ENCODE measurements around the gene FUOM. TPM values are rescaled to one million over a fixed set of nuclear protein-coding genes. Genes with fewer than 3 reads are reported as not detected.
A peak's percentile ranks its signal among the peaks of the same experiment; 100 is the strongest.

Gene FUOM
- total and polyA plus RNA-seq, 9 of the 15 experiments (the other 6 are each of a cell fraction or from before 2014, with no cell fraction given), result 1.8 to 96.1 (median 27.0) TPM

DNA sequence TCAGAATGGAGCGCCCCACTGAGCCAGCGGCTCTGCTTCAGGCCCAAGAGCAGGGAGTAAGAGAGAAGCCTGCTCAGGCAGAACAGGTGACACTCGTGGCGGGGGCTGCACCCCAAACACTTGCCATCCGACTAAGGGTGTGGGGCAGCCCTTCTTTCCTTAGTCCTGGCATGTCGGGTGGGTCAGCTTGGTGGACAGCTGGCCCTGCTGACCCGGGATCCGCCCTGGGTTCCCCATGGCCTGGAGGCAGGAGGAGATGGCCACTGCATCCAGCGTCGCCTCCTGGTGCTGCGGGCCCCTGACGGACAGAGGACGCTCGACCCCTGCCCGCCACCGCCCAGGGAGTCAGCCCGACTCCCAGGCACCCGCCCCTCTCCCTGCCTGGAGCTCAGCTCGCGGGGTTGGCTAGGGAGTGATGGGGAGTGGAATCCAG lies 20.0 kb upstream of the FUOM start:
- CTCF ChIA-PET (ENCODE audit: low intra/inter-chr PET ratio), result no interaction called here
- POLR2A ChIA-PET, result interaction anchor here (0.6 to 1.5 kb wide), 3 partner anchors 7 to 17 kb away, joined by 3 to 5 read pairs (median 3); no protein-coding TSS in a partner anchor
- Histone ChIP-seq H3K27ac (ENCODE audit: extremely low read depth, low read depth, low read length) (no peak overlapping the region), H3K4me3 (peak overlapping the region; percentile 56), H2AFZ (ENCODE audit: low read depth, low read length) (peak overlapping the region; percentile 87), H3K9me3 (replicated peaks; ENCODE audit: control insufficient read depth, insufficient read depth, low read depth, low read length) (no peaks in the 10 kb centered on the region), H3K9ac (ENCODE audit: insufficient read depth in 1 of 2, low read depth in 2 of 2, low read length in 2 of 2) (peak overlapping the region in 1 of 2 experiments; percentile 92; a peak in 2 of 4 replicates), H3K27me3 (ENCODE audit: control insufficient read depth in 2 of 2, insufficient read depth in 2 of 2, low read length in 2 of 2) (no peaks in the 10 kb centered on the region), H3K4me2 (ENCODE audit: insufficient read depth, low read length) (peak overlapping the region; percentile 86), H4K20me1 (replicated peaks; ENCODE audit: control insufficient read depth, insufficient read depth, low read length) (no peaks in the 10 kb centered on the region), H3K79me2 (ENCODE audit: control insufficient read depth, insufficient read depth, low read length) (peaks cover 3% of the 10 kb centered on the region; the same call in 1 of the 3 replicates), H3K4me1 (replicated peaks in 1 of 2; ENCODE audit: control insufficient read depth in 2 of 2, insufficient read depth in 2 of 2, low read length in 2 of 2) (peaks cover 7 to 41% of the 10 kb centered on the region in 2 experiments; a peak in 3 of 5 replicates), H3K36me3 (ENCODE audit: control insufficient read depth, insufficient read depth, low read length) (no peaks in the 10 kb centered on the region), H3K9me1 (ENCODE audit: control insufficient read depth, insufficient read depth, low read length) (no peaks in the 10 kb centered on the region)
- 47% methylated on average over 5 of the region's 20 CpGs for WGBS (ENCODE audit: insufficient coverage, low coverage, missing lambda C conversion rate)
- DNase-seq (ENCODE audit: extremely low read depth in 1 of 4, low spot score in 3 of 4) (no peak), ATAC-seq (no peak), FAIRE-seq (no peak)
- BruUV-seq (replicated peaks), result no TSS peak
- intact Hi-C loops (cut with micrococcal nuclease), result no loop called here
- in situ Hi-C loops (cut with MboI), result no loop called here
- 0 out of 2 replicates have a peak, but pooled peaks have one; percentile 10 for TF ChIP-seq TFAP4 (CRISPR knock-in tag; IDR thresholded peaks at IDR 0.05; ENCODE audit: borderline replicate concordance)
- no peak for TF ChIP-seq ARNT (IDR thresholded peaks at IDR 0.05)
- no peak for TF ChIP-seq PKNOX1 (IDR thresholded peaks at IDR 0.05)
- no peak for TF ChIP-seq ARID2 (IDR thresholded peaks at IDR 0.05)
- no peak for TF ChIP-seq CREB5 (CRISPR knock-in tag; IDR thresholded peaks at IDR 0.05)
- TF ChIP-seq GABPA (tag; conservative IDR thresholded peaks at IDR 0.05; ENCODE audit: low read depth), result 0 out of 2 replicates have a peak, but pooled peaks have one; percentile 14
- TF ChIP-seq ZBTB7A (IDR thresholded peaks at IDR 0.05; ENCODE audit: borderline replicate concordance, control insufficient read depth, low read depth, low read length), result peak; percentile 6; the same call in 1 of the 2 replicates
- no peak for TF ChIP-seq ZNF511 (CRISPR knock-in tag; IDR thresholded peaks at IDR 0.05)
- TF ChIP-seq NFYB (IDR thresholded peaks at IDR 0.05; ENCODE audit: extremely low read depth, insufficient read length), result no peak
- no peak for TF ChIP-seq KDM4B (IDR thresholded peaks at IDR 0.05; ENCODE audit: borderline replicate concordance in 2 of 2, low read depth in 1 of 2)
- TF ChIP-seq LCOR (CRISPR knock-in tag; IDR thresholded peaks at IDR 0.05), result no peak
- TF ChIP-seq LARP7 (IDR thresholded peaks at IDR 0.05), result no peak
- TF ChIP-seq SRSF3 (IDR thresholded peaks at IDR 0.05; ENCODE audit: insufficient read depth, low read length), result no peak
- TF ChIP-seq, protein P1, sequence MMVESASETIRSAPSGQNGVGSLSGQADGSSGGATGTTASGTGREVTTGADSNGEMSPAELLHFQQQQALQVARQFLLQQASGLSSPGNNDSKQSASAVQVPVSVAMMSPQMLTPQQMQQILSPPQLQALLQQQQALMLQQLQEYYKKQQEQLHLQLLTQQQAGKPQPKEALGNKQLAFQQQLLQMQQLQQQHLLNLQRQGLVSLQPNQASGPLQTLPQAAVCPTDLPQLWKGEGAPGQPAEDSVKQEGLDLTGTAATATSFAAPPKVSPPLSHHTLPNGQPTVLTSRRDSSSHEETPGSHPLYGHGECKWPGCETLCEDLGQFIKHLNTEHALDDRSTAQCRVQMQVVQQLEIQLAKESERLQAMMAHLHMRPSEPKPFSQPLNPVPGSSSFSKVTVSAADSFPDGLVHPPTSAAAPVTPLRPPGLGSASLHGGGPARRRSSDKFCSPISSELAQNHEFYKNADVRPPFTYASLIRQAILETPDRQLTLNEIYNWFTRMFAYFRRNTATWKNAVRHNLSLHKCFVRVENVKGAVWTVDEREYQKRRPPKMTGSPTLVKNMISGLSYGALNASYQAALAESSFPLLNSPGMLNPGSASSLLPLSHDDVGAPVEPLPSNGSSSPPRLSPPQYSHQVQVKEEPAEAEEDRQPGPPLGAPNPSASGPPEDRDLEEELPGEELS (CRISPR knock-in tag; IDR thresholded peaks at IDR 0.05; ENCODE audit: borderline replicate concordance), result no peak
- TF ChIP-seq CHCHD3 (CRISPR knock-in tag; IDR thresholded peaks at IDR 0.05), result no peak
- TF ChIP-seq BRD9 (IDR thresholded peaks at IDR 0.05; ENCODE audit: low read depth, partially characterized antibody), result no peak
- TF ChIP-seq ILF3 (IDR thresholded peaks at IDR 0.05; ENCODE audit: borderline replicate concordance), result no peak

Data from K562 (cell line).